ENCODE data around the gene THRA. TPM values are rescaled to one million over a fixed set of nuclear protein-coding genes. Genes with fewer than 3 reads are reported as not detected.

Gene THRA
- total RNA-seq, 1 experiment from 2014 or later: 10.1 TPM

GRCh38 chr17:40107522-40108174, 44.9 kb downstream of the THRA start:
- Histone ChIP-seq H2BK5ac (ENCODE audit: insufficient read length, low read length) (no peak overlapping the region), H2BK20ac (ENCODE audit: low read depth, low read length, poor library complexity, severe bottlenecking) (no peak overlapping the region), H4K5ac (ENCODE audit: insufficient read length, low read depth, low read length) (no peak overlapping the region), H3K9me3 (ENCODE audit: control insufficient read depth, low read depth, low read length) (no peaks in the 10 kb centered on the region), H3K27me3 (ENCODE audit: insufficient read depth, low read length) (peaks cover 2% of the 10 kb centered on the region; the same call in 1 of the 2 replicates), H3K27ac (ENCODE audit: insufficient read length, low read depth, low read length) (no peak overlapping the region), H3K4ac (ENCODE audit: low read depth, low read length) (no peak overlapping the region), H3K56ac (ENCODE audit: insufficient read length, low read depth, low read length) (no peak overlapping the region), H3K23ac (ENCODE audit: insufficient read length, low read depth, low read length) (no peak overlapping the region), H2BK12ac (ENCODE audit: insufficient read length, low read depth, low read length) (peak overlapping the region; percentile 92), H3K18ac (ENCODE audit: insufficient read length, low read depth, low read length) (peak overlapping the region; percentile 93), H3K79me1 (ENCODE audit: insufficient read depth, low read depth, low read length, poor library complexity, severe bottlenecking) (no peaks in the 10 kb centered on the region), H3K14ac (ENCODE audit: insufficient read depth, low read length) (peak overlapping the region; percentile 94), H2AK5ac (ENCODE audit: insufficient read length, low read length) (no peak overlapping the region), H2BK15ac (ENCODE audit: low read depth, low read length) (no peak overlapping the region), H2BK120ac (ENCODE audit: low read depth, low read length, poor library complexity, severe bottlenecking) (peak overlapping the region; percentile 52), H3K23me2 (ENCODE audit: insufficient read length, low read depth, low read length, poor library complexity, severe bottlenecking) (no peaks in the 10 kb centered on the region), H2AFZ (ENCODE audit: low read length) (peak overlapping the region; percentile 17), H4K8ac (replicated peaks; ENCODE audit: insufficient read length, low read depth, low read length) (no peak overlapping the region), H3K79me2 (ENCODE audit: insufficient read depth, low read length) (no peaks in the 10 kb centered on the region), H3K4me1 (ENCODE audit: insufficient read depth, low read length) (peaks cover 29% of the 10 kb centered on the region; the same call in 1 of the 2 replicates), H3K9ac (ENCODE audit: extremely low read depth, insufficient read length, low read length) (no peak overlapping the region), H4K20me1 (ENCODE audit: control insufficient read depth, insufficient read depth, insufficient read length) (no peaks in the 10 kb centered on the region), H3K4me2 (ENCODE audit: insufficient read depth, insufficient read length, low read length) (peak overlapping the region; percentile 37), H3T11ph (ENCODE audit: low read length) (no peak overlapping the region), H4K91ac (ENCODE audit: insufficient read length, low read depth, low read length) (no peak overlapping the region)
- H3K4me1 Mint-ChIP-seq: peaks cover 86 to 94% of the 10 kb centered on the region in 2 experiments
- no CpG with 5 or more reads among the region's 5 CpGs for WGBS (ENCODE audit: extremely low coverage, insufficient read length, low lambda C conversion rate)
- H3K4me3 Mint-ChIP-seq: peak overlapping the region; percentile 22 to 28; a peak in 3 of 5 replicates
- no peaks in the 10 kb centered on the region; a peak in 1 of 5 replicates for H3K9me3 Mint-ChIP-seq
- DNase-seq: peak; percentile 50
- peak overlapping the region in 2 of 3 experiments; percentile 86 to 89; a peak in 2 of 7 replicates for H3K27ac Mint-ChIP-seq
- H3K36me3 Mint-ChIP-seq (ENCODE audit: insufficient read depth in 1 of 3, low read depth in 3 of 3): no peaks in the 10 kb centered on the region
- H3K27me3 Mint-ChIP-seq (ENCODE audit: low read depth): peaks cover 48% of the 10 kb centered on the region
- no peak for TF ChIP-seq CTCF (conservative IDR thresholded peaks at IDR 0.05)
